Endothelial cell of hepatic sinusoid (primary cell): ENCODE results near the gene SIX5.
"Not testable (repeated sequence)": the region's sequence is repeated elsewhere in the genome, so short reads cannot be mapped to it uniquely, and the experiment has no call there.

Source experiments
- in situ Hi-C: cut with HindIII; loops from 2 replicates; pipeline ENCODE4 v1.10.0; 2017; ENCODE audit warnings: low sequenced_read_pairs

The SIX5 gene

DNA sequence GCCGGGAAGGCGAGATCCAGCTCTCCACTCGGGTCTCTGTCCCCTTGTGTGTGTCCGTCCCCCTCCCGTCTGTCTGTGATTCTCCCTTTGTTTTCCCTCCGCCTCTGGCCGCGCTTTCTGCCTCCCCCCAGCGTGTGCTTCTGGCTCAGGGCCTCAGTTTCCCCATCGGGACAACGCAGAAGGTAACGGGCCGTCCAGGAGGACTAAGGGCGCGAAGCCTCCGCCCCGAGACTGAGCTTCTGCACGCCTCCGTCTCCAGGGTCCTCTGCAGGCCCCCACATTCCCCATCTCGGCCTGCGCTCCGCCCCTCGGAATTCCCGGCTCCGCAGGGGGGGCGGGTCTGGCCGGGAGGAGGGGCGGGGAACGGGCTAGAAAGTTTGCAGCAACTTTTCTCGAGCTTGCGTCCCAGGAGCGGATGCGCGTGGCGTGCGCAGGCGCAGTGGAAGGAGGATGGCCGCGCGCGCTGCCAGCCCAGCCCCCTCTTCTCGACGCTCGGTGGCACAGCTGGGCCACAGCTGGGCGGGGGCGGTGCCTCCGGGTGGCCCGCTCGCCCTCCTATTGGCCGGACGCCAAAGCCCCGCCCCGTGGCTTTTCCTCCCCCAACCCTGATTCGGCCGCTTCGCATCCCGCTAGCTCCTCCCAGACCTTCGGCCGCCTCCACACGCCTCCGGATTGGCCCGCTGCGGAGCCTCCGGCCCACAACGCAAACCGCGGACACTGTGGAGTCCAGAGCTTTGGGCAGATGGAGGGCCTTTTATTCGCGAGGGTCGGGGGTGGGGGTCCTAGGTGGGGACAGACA is at the start of gene SIX5:
SIX5 (minus strand) TSS at position 269 of the 799 bp plus-strand sequence. CDS start 408 bp downstream, outside the sequence.
- in situ Hi-C loops = no loop called here

DNA sequence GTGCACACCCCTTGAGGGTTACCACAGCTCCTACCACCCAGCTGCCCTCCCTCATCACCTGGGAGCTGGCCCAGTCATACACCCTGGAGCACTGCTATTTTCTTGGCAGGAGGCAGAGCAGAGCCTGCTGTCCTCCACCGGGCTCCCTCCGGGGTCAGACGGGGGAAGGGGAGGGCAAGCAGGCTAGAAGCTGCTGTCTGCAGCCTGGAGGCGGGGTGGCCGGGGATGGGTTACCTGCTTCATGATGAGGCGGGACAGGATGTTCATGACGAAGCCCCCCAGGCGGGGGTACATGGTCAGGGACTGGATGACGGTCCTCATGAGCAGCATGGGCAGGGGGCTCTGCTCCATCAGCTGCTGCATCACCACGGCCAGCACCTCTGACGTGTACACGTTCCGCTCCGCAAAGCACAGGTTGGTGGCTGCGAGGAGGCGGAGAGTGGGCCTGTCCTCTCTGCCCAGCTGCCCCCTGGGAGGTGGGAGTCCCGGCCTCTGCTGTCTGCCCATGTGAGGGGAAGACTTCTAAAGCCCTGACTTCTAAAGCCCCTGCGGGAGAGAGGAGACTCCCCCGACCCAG is 48.8 kb upstream of the SIX5 start:
- in situ Hi-C loops = no loop called here

DNA sequence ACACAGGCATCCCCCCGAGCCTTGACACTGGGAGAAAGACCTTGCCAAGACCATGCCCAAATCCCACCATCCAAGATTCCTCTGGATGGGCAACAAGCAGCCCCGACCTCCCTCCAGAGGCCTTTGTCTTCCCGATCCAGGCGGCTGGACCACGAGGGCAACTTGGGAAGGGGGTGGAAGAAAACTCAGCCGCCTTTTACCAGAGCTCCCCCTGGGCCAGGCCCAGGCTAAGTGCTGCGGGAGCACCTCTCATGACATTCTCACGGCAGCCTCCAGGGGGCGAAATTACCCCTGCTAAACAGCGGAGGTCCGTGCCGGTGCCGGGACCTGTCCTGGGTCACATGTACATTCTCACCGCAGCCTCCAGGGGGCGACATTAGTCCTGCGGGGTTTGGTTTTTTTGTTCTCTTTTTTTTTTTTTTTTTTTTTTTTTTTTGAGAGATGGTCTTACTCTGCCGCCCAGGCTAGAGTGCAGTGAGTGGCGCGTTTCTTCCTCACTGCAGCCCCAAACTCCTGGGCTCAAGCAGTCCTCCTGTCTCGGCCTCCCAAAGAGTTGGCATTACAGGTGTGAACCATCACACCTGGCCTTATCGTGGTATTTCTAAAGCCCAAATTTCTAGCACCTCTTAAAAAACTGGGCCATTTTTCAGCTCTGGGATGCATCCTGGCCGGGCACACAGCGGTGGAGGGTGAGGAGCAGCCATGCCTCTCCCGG is 48.1 kb upstream of the SIX5 start:
- in situ Hi-C loops = no loop called here

GRCh38 chr19:45816236-45817009 is 47.4 kb upstream of the SIX5 start:
- in situ Hi-C loops = no loop called here

DNA sequence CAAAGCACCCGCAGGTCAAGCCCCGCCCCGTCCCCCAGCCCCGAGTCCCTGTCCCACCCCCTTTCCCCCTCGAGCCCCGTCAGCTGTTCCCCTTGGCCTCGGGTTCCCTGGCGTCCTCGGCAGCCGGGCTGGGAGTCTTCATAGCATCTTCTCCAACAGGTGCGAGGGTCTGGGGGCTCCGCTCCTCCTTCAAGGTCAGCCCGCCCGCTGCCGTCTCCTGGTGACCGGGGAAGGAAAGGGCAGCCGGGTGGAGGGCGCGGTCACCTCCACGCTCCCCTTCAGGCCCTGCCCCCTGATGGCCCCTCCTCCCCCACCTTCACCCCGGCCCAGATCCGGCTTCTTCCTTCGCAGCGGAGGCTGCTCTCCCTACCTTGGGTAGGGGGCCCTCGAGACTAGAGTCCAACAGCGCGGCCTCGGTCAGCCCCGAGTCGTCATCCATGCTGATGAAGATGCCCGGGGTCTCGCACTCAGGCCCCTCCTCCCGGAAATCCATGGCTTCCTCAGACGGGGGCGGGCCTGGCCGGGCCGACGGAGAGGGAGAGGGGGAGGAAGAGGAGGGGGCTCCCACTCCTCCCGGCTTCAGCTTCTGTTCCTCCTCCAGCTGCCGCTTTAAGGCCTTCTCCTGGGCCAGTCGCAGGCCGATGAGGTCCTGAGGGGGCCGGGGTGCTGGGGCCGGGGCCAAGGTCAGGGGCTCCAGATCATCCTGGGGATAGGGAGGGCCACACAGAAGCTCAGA is 46.6 kb upstream of the SIX5 start:
- in situ Hi-C loops = no loop called here

DNA sequence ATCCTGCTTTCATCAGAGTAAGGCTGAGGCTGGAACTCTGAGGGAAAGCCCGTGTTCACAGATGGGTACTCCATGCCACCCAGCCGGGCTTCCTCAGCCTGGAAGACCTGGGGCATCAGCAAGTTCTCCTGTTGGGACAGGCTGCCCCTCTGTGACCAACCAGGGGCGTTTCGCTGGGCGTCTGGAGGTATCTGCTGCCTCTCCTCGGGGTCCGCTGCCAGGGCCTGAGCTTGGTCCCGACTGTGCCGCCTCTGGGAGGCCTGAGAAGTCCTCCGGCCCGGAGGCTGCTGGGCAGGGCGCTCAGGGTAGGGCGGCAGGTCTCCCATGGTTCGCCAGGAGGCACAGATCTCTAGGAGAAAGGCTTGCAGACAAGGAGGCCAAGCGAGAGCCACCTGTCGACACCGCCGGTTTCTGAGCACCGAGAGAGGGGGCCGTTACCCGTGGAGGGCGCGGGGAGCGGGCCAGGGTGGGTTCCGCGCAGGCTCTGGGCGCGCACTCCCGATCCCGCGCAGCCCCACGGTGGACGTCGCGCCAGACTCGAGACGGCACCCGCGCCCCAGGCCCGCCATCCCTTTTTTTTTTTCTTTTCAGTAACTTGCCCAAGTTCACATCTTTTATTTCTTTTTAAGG is 45.9 kb upstream of the SIX5 start, which contains the start of gene RSPH6A:
RSPH6A (minus strand) TSS at position 458 of the 630 bp plus-strand sequence; CDS start at position 326, 132 bp downstream.
- in situ Hi-C loops = no loop called here

DNA sequence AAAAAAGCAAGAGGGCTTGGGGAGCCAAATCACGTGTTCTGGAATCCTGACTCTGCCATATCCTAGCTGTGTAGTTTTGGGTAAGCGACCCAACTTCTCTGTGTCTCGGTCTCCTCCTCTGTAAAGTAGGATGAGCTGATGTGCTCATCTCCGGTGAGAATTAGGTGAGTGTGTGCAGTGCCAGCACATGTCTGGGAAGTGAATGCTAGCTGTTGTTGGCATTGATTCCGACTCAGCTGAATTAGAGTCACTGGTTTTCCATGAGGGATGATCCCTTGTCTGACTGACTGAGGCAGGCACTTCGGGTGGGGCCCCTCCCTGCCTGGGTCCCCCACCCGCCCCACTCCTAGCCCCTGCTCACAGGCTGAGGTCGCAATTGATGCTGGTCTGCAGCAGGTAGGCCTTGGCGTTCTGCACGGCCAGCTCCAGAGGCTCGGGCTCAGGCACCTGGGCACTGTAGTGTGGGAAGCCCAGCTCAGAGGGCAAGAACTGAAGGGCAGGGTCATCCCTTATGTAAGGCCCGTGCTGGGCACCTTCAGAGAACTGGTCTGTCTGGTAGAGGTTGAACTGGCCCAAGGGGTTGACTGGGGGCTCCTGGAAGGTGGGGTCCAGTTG is 45.2 kb upstream of the SIX5 start:
- in situ Hi-C loops = no loop called here

DNA sequence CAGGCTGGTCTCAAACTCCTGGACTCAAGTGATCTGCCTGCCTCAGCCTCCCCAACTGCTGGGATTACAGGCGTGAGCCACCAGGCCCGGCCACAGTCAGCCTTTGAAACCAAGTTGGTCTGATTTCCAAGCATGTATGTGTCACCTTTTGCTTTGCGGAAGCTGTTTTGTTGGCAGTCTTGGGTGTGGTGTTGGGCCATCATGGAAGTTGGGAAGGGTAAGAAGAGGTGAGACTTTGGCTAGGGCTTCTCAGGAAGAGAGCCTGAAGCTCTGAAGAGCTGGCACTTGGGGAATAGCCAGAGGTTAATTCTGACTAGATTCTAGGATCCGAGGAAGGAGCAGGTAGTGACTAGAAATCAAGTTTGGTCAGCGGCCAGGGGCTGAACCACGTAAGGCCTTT is 43.2 kb upstream of the SIX5 start:
- in situ Hi-C loops = no loop called here

DNA sequence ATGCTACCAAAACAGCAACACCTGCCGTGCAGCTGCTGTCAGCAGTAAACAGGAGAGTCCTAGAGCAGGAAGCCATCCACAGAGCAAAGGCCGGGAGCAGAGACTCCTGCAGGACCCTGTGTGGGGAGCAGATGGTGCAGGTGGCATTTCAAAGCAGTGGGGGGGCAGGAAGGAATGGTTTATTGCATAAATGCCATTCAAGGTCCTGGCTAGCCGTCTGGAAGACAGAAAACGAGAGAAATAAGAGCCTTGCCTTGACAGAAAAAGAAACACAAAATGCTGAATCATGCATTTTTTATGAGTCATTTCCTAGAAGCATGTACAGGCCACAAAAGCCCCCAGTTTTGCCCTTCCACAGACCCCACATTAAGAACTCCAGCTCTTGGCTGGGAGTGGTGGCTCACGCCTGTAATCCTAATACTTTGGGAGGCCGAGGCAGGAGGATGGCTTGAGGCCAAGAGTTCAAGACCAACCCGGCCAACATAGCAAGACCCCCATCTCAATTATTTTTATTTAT is 40.6 kb upstream of the SIX5 start:
- in situ Hi-C loops = no loop called here

GRCh38 chr19:45805719-45806118 is 36.7 kb upstream of the SIX5 start:
- in situ Hi-C loops = no loop called here

- in situ Hi-C loops = no loop called here
Observed at GRCh38 chr19:45804959-45805230, 35.8 kb upstream of the SIX5 start.

GRCh38 chr19:45804140-45804958 is 35.3 kb upstream of the SIX5 start:
- in situ Hi-C loops = no loop called here

- in situ Hi-C loops = no loop called here
Observed at GRCh38 chr19:45801603-45802175, 32.6 kb upstream of the SIX5 start.

DNA sequence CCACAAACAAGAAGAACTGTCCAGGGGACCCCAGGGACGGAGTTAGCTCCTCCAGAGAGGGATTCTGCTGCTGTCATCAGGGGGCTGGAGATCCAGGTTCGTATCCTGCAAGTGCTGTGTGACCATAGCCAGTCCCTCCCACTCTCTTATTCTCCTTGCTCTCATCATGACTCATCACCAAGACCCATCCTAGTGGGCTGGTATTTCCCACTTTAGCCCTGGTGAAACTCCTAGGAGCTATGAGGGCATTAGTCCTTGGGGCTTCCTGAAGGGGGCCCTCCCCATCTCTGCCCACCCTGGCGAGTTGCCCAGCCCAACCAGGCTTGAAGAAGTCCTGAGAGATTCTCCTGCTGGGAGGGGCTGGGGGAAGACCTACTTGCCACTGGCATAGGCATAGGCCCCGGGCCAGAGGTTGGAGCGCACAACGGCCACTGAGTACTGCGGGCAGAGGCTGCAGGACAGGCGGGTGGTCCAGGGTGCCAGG is 31.1 kb upstream of the SIX5 start:
- in situ Hi-C loops = no loop called here

DNA sequence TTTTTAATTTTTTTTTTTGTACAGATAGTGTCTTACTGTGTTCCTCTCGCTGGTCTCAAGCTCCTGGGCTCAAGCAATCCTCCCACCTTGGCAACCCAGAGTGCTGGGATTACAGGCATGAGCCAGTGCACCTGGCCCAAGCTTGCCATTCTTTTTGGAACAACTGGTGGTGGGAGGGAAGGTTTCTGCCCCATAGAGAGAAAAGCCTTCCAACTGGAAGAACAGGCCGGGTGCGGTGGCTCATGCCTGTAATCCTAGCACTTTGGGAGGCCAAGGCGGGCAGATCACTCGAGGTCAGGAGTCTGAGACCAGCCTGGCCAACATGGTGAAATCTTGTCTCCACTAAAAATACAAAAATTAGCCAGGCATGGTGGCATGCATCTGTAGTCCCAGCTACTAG is 30.5 kb upstream of the SIX5 start:
- in situ Hi-C loops = not testable (repeated sequence)

GRCh38 chr19:45798995-45799517 is 30.0 kb upstream of the SIX5 start:
- in situ Hi-C loops = no loop called here

- in situ Hi-C loops = no loop called here
Observed at GRCh38 chr19:45794627-45795026, 25.6 kb upstream of the SIX5 start.

GRCh38 chr19:45793876-45794275 is 24.8 kb upstream of the SIX5 start:
- in situ Hi-C loops = no loop called here
